Ovary (tissue), 9 donors: ENCODE results near the gene TDP1. TPM values are rescaled to one million over a fixed set of nuclear protein-coding genes. Genes with fewer than 3 reads are reported as not detected.
"Not testable (repeated sequence)": the region's sequence is repeated elsewhere in the genome, so short reads cannot be mapped to it uniquely, and the experiment has no call there.

ENCODE experiments used
- DNase-seq, 5 donors: peaks; one replicate each; pipeline ENCODE4 v3.0.0-alpha.2; 2019 to 2020
- H3K27ac ChIP-seq, 2 donors: fragments of 200-600 bp; one replicate each; pipeline versions ENCODE4 v1.5.1 to v1.8.0; 2019 to 2022
- H3K27me3 ChIP-seq: fragments of 200-600 bp; one replicate; pipeline ENCODE4 v1.8.0; 2022
- H3K36me3 ChIP-seq: fragments of 200-600 bp; sonication (generic); one replicate; pipeline ENCODE4 v1.5.1; 2019
- H3K4me1 ChIP-seq: one replicate; pipeline ENCODE4 v1.8.1; 2013; ENCODE audit warnings: mild to moderate bottlenecking, moderate library complexity; ENCODE audit not compliant: insufficient read depth
- H3K4me3 ChIP-seq: fragments of 200-600 bp; sonication (generic); one replicate; pipeline ENCODE4 v1.5.1; 2017
- H3K9me3 ChIP-seq, 2 donors: fragments of 200-600 bp in 1 of 2; sonication (generic) in 1 of 2; one replicate each; pipeline versions ENCODE4 v1.5.1 to v1.8.1; 2013 to 2019; ENCODE audit warnings: mild to moderate bottlenecking in 1 of 2, moderate library complexity in 1 of 2
- EP300 ChIP-seq: sonication (generic); formaldehyde crosslinking; IDR thresholded peaks from one replicate; pipeline ENCODE4 v1.6.1; 2017; ENCODE audit warnings: antibody characterized with exemption
- POLR2A ChIP-seq: fragments of 450-650 bp; IDR thresholded peaks from one replicate; pipeline ENCODE4 v1.6.1; 2017; ENCODE audit warnings: antibody characterized with exemption, mild to moderate bottlenecking, moderate library complexity
- WGBS, 3 donors: extraction: QIAGEN DNeasy Blood & Tissue Kit in 1 of 3; methylation state at CpG; one replicate each; pipeline versions ENCODE4 v1.1.5 to v1.1.7; 2013 to 2017; 5-methylcytosine and 5-hydroxymethylcytosine counted together
- intact Hi-C, 4 donors: fragments of 100-400 bp; cut with DNase I; formaldehyde crosslinking; loops; one replicate each; pipeline versions ENCODE4 v1.11.0 to v1.15.1; 2022 to 2023
- polyA plus RNA-seq, 2 donors: library from polyadenylated mRNA; stranded (reverse); fragments of 200-250 nt in 1 of 2; fragments of 350-450 nt in 1 of 2; fragmentation: Illumina TruSeq in 1 of 2; extraction: RNeasy Lipid Tissue Mini Kit (QIAGEN cat#74804) in 1 of 2; gene quantifications; one replicate each; pipeline ENCODE4 v1.2.3, GENCODE V29; 2013 to 2014
- total RNA-seq, 7 donors: library from RNA; depleted of rRNA in 2 of 7; stranded (reverse); fragments of >200 nt in 2 of 7; fragmentation: NEBNext Ultra II Directional in 3 of 7; extraction: Animal tissue kit (Norgen Biotek cat#: 25700) in 3 of 7; gene quantifications; one replicate each; pipeline versions ENCODE4 v1.1.0 to v1.2.4, GENCODE V29; 2016 to 2023
- TF ChIP-seq, protein P1 (sequence below), 3 donors: fragments of 450-650 bp in 2 of 3; fragments of 200-600 bp in 1 of 3; IDR thresholded peaks; one replicate each; pipeline versions ENCODE4 v1.5.1 to v1.8.0; 2016 to 2022; ENCODE audit warnings: antibody characterized with exemption in 3 of 3, mild to moderate bottlenecking in 1 of 3
- donor health status: DM: no; HTN: no; CAD: no; lungs with moderate emphysema.
- donor health status: DM: no; HTN: no; CAD: no.
- donor health status: Bipolar disorder and iron deficiency.
- donor health status: DM: yes; HTN: yes; CAD: no.
- donor health status: DM: no; HTN: no; CAD: no.
- donor health status: DM: yes; HTN: yes; CAD: no.

The TDP1 gene
- total and polyA plus RNA-seq, 9 donors: 5.4 to 14.5 (median 9.9) TPM

DNA sequence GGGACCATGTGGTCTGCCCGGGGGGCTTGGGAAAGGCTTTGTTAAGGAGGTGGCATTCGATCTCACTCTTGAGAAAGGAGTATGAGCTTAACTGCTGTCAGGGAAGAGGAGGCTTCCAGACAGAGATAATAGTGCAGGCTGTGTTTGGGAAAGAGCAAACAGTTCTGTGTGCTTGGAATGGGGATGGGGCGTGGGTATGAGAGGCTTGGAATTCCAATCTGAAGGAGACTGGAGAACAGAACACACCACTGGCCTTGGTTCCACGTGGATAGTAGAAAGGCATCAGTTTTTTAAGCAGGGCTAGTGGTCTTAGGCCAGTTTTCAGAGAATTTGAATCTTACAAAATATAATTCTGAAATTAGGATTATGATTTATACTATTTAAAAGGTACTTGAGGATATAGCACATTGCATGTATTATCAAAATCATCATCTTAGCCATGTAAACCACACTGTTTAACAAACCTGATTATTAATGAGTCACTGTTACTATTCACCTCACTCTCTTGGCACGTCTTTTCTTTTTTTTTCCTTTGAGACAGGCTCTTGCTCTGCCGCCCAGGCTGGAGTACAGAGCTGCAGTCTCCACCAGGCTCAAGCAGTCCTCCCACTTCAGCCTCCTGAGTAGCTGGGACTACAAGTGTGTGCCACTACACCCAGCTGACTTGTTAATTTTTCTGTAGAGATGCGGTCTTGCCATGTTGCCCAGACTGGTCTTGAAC is 67.6 kb downstream of the TDP1 start:
- Histone ChIP-seq H3K36me3 (no peaks in the 10 kb centered on the region), H3K27me3 (no peaks in the 10 kb centered on the region), H3K9me3 (no peaks in the 10 kb centered on the region), H3K4me1 (no peaks in the 10 kb centered on the region), H3K27ac (no peak overlapping the region), H3K4me3 (no peak overlapping the region)
- intact Hi-C loops: no loop called here
- 43 to 57% (median 50%) methylated on average over 7 of the region's 7 CpGs for WGBS, 3 donors
- no peak for DNase-seq
- TF ChIP-seq POLR2A: no peak
- TF ChIP-seq, protein P1, sequence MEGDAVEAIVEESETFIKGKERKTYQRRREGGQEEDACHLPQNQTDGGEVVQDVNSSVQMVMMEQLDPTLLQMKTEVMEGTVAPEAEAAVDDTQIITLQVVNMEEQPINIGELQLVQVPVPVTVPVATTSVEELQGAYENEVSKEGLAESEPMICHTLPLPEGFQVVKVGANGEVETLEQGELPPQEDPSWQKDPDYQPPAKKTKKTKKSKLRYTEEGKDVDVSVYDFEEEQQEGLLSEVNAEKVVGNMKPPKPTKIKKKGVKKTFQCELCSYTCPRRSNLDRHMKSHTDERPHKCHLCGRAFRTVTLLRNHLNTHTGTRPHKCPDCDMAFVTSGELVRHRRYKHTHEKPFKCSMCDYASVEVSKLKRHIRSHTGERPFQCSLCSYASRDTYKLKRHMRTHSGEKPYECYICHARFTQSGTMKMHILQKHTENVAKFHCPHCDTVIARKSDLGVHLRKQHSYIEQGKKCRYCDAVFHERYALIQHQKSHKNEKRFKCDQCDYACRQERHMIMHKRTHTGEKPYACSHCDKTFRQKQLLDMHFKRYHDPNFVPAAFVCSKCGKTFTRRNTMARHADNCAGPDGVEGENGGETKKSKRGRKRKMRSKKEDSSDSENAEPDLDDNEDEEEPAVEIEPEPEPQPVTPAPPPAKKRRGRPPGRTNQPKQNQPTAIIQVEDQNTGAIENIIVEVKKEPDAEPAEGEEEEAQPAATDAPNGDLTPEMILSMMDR (IDR thresholded peaks at IDR 0.05): no peak
- TF ChIP-seq EP300: no peak

DNA sequence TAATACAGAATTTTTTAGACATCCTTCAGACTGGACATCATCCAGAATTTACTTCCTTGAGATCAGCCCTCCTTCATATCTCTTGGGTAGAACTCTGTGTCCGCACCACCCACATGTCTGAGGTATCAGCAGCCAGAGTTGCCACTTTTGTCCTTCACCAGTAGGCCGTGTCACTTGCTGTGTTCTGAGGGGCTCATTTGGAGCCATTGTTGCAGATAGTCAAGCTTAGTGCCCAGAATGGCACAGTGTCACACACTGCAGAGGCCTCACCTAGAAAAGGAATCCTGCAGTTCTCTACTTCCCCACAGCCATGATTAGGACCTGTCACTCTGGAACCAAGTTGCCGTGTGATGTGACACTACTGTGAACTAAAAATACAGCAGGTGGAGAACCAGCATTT is 69.2 kb downstream of the TDP1 start:
- no peaks in the 10 kb centered on the region for H3K4me1 ChIP-seq
- TF ChIP-seq EP300 (no peak), POLR2A (no peak)
- TF ChIP-seq, protein P1 (IDR thresholded peaks at IDR 0.05): no peak
- DNase-seq: no peak
- H3K36me3 ChIP-seq: no peaks in the 10 kb centered on the region
- H3K27ac ChIP-seq: no peak overlapping the region
- H3K9me3 ChIP-seq: no peaks in the 10 kb centered on the region
- H3K4me3 ChIP-seq: no peak overlapping the region
- no peaks in the 10 kb centered on the region for H3K27me3 ChIP-seq
- intact Hi-C loops: no loop called here
- WGBS, 3 donors: 75 to 81% (median 76%) methylated on average over 3 of the region's 3 CpGs

DNA sequence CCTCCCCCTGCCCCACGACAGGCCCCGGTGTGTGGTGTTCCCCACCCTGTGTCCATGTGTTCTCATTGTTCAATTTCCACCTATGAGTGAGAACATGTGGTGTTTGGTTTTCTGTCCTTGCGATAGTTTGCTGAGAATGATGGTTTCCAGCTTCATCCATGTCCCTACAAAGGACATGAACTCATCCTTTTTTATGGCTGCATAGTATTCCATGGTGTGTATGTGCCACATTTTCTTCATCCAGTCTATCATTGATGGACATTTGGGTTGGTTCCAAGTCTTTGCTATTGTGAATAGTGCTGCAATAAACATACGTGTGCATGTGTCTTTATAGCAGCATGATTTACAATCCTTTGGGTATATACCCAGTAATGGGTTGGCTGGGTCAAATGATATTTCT is 70.9 kb downstream of the TDP1 start:
- H3K27ac ChIP-seq, H3K4me3 ChIP-seq, intact Hi-C loops, H3K9me3 ChIP-seq, H3K27me3 ChIP-seq, DNase-seq, H3K36me3 ChIP-seq, H3K4me1 ChIP-seq: not testable (repeated sequence)
- WGBS, 3 donors: 91 to 99% (median 98%) methylated on average over 4 of the region's 4 CpGs

DNA sequence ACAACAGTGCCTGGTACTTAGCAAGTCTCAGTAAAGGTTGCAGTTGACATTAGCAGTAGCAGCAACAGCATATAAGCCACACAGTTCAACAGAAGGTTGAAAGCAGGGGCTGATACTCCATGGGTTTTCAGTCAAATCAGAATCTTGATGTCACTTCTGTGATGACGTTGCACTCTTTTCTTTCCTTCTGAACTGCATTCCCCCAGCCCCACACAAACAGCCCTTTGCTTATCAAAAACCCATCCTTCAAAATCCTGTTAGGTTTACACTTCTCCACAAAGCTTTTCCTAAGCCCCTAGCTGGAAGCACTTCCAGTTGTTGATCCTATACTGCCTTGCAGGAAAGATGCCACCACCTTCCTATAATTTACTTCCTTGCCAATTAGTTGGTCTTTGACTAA is 72.1 kb downstream of the TDP1 start:
- WGBS, 3 donors: 33 to 60% (median 41%) methylated on average over 1 of the region's 1 CpG
- no peak for DNase-seq
- H3K27ac ChIP-seq: no peak overlapping the region

DNA sequence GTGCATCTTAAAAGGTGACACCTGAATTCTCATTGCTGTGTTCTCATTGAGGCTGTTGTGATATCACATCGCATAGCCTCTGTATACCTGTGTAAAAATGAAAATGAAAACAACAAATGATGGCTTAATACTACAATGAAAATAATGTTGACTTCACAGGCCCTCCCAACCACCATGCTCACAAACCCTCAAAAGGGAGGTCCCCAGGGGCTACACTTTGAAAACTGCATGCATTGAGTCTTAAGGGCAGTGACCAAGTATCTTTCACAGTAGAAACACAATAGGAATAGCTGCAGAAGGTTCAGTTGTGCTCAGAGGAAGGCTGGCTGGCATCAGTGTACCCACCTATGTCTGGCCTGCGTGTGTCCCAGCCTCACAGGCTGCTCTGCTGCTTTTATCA is 78.4 kb downstream of the TDP1 start:
- Histone ChIP-seq H3K27me3 (no peaks in the 10 kb centered on the region), H3K4me3 (no peak overlapping the region), H3K36me3 (no peaks in the 10 kb centered on the region), H3K9me3 (no peaks in the 10 kb centered on the region), H3K4me1 (no peaks in the 10 kb centered on the region), H3K27ac (no peak overlapping the region)
- 87 to 99% (median 93%) methylated on average over 2 of the region's 2 CpGs for WGBS, 3 donors
- no peak for TF ChIP-seq POLR2A
- TF ChIP-seq, protein P1 (IDR thresholded peaks at IDR 0.05): no peak
- no peak for TF ChIP-seq EP300
- intact Hi-C loops: no loop called here
- no peak for DNase-seq

More for the DNA sequence above, 72.1 kb downstream of the TDP1 start:
- no peak for TF ChIP-seq EP300
- TF ChIP-seq POLR2A: no peak
- H3K4me3 ChIP-seq: no peak overlapping the region
- no peaks in the 10 kb centered on the region for H3K9me3 ChIP-seq
- H3K36me3 ChIP-seq: no peaks in the 10 kb centered on the region
- H3K4me1 ChIP-seq: no peaks in the 10 kb centered on the region
- no peaks in the 10 kb centered on the region for H3K27me3 ChIP-seq
- intact Hi-C loops: no loop called here
